ENCODE measurements around the gene COL10A1.

COL10A1 gene

GRCh38 chr6:116126032-116126431, at the start of gene COL10A1:
Gene COL10A1 (minus strand): TSS chr6:116126132. CDS start chr6:116125492, 640 bp downstream.
- TF ChIP-seq, protein P1, sequence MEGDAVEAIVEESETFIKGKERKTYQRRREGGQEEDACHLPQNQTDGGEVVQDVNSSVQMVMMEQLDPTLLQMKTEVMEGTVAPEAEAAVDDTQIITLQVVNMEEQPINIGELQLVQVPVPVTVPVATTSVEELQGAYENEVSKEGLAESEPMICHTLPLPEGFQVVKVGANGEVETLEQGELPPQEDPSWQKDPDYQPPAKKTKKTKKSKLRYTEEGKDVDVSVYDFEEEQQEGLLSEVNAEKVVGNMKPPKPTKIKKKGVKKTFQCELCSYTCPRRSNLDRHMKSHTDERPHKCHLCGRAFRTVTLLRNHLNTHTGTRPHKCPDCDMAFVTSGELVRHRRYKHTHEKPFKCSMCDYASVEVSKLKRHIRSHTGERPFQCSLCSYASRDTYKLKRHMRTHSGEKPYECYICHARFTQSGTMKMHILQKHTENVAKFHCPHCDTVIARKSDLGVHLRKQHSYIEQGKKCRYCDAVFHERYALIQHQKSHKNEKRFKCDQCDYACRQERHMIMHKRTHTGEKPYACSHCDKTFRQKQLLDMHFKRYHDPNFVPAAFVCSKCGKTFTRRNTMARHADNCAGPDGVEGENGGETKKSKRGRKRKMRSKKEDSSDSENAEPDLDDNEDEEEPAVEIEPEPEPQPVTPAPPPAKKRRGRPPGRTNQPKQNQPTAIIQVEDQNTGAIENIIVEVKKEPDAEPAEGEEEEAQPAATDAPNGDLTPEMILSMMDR (IDR thresholded peaks at IDR 0.05; ENCODE audit: borderline replicate concordance, insufficient read depth, low read depth, low read length), result no peak
- no peak within 1 kb of the TSS for H3K4me3 ChIP-seq (ENCODE audit: low read depth, low read length)

DNA sequence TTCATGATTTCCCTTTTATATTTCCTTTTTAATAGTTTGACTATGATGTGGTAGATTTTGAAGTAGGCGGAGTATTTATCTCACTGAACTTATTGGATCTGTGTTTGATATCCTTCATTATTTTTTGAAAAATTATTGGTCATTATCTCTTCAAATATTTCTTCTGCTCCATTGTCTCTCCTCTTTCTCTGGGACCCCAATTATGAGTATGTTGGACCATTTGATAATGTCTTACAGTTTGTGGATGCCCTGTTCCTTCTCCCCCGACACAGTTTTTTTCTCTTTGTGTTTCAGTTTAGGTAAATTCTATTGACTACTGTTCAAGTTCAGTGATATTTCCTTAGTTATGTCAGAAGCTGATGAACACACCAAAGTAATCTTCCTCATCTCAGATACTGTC, 49.4 kb upstream of the COL10A1 start:
- H3K4me3 ChIP-seq (ENCODE audit: low read depth, low read length), result no peak overlapping the region
- TF ChIP-seq, protein P1 (IDR thresholded peaks at IDR 0.05; ENCODE audit: borderline replicate concordance, insufficient read depth, low read depth, low read length), result no peak

GRCh38 chr6:116173928-116174327, 48.0 kb upstream of the COL10A1 start:
- TF ChIP-seq, protein P1 (IDR thresholded peaks at IDR 0.05; ENCODE audit: borderline replicate concordance, insufficient read depth, low read depth, low read length), result no peak
- H3K4me3 ChIP-seq (ENCODE audit: low read depth, low read length), result no peak overlapping the region

- no peak overlapping the region for H3K4me3 ChIP-seq (ENCODE audit: low read depth, low read length)
- TF ChIP-seq, protein P1 (IDR thresholded peaks at IDR 0.05; ENCODE audit: borderline replicate concordance, insufficient read depth, low read depth, low read length), result no peak
Observed at GRCh38 chr6:116170358-116171057, 44.6 kb upstream of the COL10A1 start.

- TF ChIP-seq, protein P1 (IDR thresholded peaks at IDR 0.05; ENCODE audit: borderline replicate concordance, insufficient read depth, low read depth, low read length), result no peak
Observed at GRCh38 chr6:116169880-116170279, 43.9 kb upstream of the COL10A1 start.

DNA sequence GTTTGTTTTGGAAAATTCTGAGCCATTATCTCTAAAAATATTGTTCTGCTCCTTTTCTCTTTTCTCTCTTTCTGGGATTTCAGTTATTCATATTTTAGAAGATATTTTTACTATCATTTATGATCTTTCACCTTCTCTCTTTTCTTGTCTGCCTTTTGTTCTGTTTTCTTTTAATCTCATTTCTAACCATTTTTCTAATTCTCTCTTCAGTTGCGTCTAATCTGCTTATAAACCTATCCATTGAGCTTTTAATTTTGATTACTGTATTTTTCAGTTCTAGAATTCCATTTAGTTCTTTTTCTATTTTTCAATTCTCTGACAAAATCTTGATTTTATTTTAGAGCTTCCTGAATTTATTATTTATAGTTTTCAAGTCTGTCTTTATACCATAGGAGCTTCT, 42.2 kb upstream of the COL10A1 start:
- H3K4me3 ChIP-seq (ENCODE audit: low read depth, low read length), result no peak overlapping the region
- TF ChIP-seq, protein P1 (IDR thresholded peaks at IDR 0.05; ENCODE audit: borderline replicate concordance, insufficient read depth, low read depth, low read length), result no peak

More at GRCh38 chr6:116169880-116170279, 43.9 kb upstream of the COL10A1 start:
- no peak overlapping the region for H3K4me3 ChIP-seq (ENCODE audit: low read depth, low read length)

- no peak overlapping the region for H3K4me3 ChIP-seq (ENCODE audit: low read depth, low read length)
Observed at GRCh38 chr6:116166369-116166768, 40.4 kb upstream of the COL10A1 start.

More at GRCh38 chr6:116166369-116166768, 40.4 kb upstream of the COL10A1 start:
- TF ChIP-seq, protein P1 (IDR thresholded peaks at IDR 0.05; ENCODE audit: borderline replicate concordance, insufficient read depth, low read depth, low read length), result no peak
